UCSD-AML1 (cell line): ENCODE measurements around the gene KCNJ4.

Source experiments
- DNase-seq: peaks from one replicate; lab custom pipeline; 2025; ENCODE audit not compliant: unreplicated experiment; lab: John Stamatoyannopoulos, UW

KCNJ4 gene

DNA sequence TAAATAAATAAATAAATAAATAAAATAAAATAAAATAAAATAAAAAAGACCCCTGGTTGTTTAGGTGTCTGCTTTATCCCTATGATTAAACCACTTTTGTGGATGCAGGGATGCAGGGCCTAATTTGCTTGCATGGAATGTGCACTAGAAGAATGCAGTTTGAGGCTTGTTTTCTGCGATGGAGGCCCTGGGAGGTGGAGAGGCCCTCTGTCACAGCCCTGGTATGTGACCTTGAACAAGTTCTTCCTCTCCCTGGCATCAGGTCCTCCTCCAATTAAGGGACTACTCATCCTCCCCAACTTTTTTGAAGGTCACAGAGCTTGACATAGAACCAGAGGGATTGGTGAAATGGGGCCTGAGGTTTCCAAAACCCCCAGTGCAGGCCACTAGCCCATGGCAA lies 22.7 kb downstream of the KCNJ4 start:
- no peak for DNase-seq

DNA sequence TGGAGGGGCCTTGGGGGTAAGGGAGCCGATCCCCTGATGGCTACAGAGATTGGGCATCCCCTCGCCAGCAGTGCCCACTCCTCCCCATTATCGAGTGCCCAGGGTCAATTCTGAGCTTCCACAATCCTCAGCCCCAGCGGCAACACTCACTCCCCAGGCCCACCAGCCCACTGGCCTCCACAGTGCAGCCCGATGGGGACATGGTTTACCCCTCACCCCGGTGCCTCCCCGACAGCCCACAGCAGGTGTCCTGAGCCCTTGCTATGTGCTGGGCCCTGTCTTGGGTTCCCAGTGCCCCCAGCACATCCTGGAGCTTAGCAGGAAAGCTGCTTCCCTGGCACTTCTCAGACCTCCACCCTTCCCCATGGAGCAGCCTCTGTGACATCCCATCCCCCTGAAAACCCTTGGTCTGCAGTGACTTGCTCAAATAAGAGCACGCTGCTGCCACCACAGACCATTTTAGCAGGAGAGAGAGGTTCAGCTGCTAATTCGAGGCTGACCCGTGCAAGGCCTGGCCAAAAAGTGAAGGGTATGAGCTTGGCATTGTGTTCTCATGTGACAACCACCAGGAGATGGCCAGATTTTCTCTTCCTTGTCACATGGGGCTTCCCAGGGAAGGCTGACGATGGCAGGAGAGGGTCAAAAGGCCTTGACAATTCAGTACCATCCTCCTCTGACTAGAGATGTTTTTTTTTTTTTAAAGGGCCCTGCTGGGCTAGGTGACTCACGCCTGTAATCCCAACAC lies 23.6 kb downstream of the KCNJ4 start:
- DNase-seq, result no peak

DNA sequence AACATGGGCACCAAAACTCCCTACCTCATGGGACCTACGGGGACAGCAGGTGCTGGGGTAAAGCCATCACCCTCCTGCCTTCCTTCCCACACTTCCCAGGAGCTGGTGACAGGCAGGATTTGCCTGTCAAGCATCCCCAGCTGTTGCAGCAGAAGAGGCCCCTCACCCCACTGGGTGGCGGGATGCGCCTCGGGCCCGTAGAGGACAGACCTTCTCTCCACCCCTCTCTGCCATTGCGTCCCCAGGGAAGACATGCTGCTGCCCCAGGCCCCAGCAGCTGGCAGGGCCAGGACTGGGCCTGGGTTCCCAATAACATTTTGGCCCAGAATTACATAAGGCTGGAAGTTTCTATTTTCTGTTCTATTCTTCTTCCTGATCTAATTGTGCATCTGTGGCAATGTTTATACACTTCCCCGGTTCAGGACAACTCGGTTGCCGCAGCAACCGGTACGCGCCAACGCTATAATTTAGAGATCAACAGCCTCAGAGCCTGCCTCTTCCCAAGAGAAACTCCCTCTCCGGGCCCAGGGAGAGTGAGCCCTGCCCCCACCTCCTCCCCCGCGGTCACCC lies 25.4 kb downstream of the KCNJ4 start:
- no peak for DNase-seq

DNA sequence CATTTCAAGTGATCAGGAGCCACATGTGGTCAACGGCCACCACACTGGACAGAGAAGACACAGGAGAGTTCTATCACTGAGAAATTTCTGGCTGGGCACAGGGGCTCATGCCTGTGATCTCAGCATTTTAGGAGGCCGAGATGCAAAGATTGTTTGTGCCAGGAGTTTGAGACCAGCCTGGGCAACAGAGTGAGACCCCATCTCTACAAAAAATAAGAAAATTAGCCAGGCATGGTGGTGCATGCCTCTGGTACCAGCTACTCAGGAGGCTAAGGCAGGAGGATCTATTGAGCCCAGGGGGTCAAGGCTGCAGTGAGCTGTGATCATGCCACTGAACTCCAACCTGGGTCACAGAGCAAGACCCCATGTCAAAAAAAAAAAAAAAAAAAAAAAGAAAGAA lies 26.3 kb downstream of the KCNJ4 start:
- no peak for DNase-seq

DNA sequence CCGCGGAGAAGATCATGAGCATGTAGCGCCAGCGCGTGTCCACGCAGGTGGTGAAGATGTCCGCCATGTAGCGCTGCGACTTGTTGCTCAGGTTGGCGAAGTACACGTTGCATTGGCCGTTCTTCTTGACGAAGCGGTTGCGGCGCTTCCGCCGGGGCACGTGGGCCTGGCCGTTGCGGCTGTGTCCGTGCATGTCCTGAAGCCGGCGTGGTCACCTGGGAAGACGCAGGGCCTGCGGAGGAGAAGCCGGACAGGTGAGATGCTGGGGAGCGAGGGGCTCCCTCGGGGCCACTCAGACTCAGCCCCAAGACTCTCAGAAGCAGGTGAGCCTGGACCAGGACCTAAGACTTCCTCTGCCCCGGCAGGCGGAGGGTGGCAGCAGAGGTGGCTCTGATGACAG lies 27.1 kb downstream of the KCNJ4 start:
- DNase-seq, result no peak

DNA sequence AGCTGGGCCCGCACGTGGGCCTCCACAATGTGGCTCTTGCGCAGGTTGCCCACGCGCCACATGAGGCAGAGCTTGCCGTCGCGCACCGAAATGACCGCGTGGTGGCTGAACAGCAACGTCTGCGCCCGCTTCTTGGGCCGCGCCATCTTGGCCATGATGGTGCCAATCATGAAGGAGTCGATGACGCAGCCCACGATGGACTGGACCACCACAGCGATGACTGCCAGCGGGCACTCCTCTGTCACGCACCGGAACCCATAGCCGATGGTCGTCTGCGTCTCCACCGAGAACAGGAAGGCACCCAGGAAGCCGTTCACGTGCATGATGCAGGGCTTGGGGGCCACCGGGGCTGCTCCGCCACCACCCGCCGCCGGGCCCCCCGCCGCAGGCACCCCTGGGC lies 27.5 kb downstream of the KCNJ4 start:
- no peak for DNase-seq

DNA sequence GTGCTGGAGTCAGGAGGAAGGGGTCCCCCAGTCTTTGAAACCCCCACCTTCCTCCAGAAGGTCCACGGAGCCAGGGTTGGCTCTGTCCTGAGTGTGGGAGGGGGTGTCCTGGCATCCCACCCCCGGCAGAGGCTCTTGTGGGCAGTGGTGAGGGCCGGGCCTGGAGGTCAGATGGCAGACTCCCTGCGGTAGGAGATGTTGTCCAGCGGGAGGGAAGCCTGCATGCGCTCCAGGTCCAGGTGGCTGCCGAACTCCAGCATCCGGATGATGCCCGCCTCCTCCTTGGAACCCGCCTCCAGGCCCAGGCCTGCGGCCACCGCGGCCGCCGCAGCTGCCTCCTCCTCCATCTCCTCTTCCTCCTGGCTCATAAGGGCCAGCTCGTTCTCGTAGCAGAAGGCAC lies 28.4 kb downstream of the KCNJ4 start:
- no peak for DNase-seq

DNA sequence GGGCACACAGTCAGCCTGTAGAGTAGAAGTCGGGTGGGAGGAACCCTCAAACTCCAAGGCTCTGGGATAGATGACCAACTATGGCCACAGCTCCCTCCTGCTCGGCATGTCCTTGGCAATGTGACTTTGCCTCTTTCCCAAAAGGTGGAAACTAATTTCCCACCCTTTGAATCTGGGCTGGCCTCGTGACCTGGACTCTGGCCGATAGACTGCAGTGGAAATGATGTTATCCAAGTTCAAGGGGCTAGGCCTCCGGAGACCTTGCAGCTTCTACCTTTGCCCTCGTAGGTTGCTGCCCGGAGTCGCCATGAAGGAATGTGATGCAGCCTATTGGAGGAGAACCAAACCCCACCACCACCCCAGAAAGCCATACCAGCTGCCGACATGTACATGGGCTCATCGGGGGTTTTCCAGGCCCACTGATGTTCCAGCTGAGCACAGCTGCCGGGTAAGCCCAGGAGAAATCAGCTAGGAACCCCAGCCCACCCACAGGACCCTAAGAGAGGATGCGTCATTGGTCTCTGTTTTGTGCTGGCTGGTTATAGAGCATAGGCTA lies 30.4 kb downstream of the KCNJ4 start:
- no peak for DNase-seq

DNA sequence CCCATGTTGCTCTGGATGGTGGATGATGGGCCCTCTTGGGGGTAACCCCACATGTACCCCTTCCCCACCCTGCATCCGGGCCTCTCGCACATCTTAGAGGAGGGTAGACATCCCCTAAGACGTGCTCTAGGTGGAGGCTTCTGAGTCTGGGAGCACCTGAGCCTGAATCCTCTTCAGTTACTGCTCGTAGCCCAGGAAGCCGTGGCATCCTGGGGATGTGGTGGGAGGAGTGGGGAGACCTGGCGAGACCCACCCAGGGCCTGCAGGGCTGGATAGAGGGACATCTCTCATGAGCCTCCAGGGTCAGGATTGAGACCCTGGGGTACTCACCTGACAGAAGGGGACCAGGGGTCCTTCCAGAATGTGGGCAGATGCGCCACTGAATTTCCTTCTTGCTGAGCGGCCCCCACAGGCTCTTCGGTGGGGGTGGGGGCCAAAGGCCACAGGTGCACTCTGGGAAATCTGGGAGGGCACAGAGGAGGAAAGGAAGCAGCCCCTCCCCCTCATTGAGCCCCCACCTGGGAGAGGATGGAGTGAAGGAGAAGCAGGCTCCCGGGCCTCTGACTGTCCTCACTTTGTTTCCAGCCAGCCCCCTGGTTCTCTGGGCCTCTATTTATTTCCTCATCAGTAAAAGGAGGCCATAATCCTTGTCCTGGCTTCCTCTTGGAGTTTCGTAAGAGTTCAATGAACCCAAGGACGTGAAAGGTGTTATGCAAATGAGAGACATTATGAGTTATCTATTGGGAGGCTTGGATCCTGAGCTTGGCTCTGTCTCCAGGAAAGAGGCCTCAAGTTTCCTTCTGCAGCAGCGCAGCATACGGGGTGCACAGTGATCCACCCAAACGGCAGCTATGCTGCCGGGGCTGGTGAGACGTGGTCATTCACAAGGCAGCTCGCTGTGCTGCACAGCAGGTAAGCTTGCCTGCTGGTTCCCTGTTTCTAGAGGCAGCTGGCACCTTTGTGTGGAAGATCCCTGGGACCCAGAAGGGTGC lies 31.2 kb downstream of the KCNJ4 start:
- no peak for DNase-seq

DNA sequence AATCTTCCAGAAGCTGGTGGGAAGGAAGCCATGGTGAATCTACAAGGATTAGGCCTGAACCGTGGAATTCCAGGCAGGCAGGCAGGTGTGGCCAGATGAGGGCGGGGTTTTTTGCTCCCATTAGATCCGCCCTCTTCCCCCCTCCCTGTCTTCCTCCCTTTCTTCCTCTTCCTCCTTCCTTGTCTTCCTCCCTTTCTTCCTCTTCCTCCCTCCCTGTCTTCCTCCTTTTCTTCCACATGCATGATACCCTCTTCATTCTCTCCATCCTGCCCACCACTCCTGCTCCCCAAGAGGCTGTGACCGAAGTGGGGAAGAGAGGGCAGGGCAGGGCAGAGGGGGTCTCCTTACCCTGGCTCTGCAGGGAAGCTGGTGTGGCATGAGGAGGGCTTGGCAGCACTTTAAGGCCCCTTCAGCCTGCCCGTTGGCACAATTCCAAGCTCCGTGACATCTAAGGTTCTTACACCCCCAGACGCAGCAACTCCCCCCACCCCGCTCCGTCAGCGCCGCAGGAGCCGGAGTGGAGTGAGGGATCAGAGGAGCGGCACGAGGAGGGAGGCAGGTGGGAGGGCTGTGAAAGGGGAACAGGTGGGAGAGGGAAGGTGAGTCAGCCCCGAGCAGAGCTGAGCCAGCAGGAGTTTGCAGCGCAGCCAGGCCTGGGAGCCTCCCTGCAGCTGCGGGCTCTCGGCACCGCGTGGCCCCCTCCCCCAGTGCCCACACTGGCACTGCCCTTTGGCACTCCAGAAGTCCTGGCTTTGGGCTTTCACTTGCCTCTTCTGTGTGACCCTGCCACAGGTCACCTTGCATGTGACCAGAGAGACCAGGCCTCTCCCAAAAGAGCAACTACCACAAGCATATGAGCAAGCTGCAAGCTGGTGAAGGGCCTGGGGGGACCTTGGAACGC lies 32.1 kb downstream of the KCNJ4 start:
- no peak for DNase-seq

DNA sequence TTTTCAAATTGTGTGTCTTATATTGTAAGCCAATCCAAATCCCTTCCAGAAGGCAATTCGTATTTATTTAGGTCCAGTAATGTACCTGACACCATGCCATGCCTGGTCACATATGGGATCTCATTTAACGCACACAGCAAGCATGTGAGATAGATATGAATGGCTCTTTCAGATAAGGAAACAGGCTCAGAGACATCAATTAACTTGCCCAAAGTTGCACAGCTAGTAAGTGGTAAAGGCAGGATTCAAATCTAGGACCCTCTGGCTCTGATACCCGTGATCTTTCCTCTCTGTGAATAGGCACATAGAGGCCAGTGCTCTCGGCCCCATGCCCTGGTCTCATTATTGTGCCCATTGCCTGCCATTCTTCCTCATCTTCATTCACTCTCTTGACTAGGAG lies 34.3 kb downstream of the KCNJ4 start:
- DNase-seq, result no peak

DNA sequence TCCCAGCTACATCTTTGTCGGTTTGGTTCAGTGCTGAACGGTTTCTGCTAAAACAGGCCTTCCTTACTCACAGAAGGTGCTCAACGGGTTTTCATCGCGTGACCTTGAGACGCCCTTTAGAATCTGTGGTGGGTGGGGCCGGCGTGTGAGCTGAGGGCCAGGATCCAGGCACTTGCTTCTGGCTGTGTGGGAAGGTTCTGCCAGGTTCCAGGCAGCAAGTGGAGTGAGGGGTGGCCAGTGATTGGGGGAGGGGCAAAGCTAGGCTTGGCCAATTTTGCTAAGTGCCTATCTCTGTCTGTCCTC lies 35.2 kb downstream of the KCNJ4 start:
- DNase-seq, result no peak

DNA sequence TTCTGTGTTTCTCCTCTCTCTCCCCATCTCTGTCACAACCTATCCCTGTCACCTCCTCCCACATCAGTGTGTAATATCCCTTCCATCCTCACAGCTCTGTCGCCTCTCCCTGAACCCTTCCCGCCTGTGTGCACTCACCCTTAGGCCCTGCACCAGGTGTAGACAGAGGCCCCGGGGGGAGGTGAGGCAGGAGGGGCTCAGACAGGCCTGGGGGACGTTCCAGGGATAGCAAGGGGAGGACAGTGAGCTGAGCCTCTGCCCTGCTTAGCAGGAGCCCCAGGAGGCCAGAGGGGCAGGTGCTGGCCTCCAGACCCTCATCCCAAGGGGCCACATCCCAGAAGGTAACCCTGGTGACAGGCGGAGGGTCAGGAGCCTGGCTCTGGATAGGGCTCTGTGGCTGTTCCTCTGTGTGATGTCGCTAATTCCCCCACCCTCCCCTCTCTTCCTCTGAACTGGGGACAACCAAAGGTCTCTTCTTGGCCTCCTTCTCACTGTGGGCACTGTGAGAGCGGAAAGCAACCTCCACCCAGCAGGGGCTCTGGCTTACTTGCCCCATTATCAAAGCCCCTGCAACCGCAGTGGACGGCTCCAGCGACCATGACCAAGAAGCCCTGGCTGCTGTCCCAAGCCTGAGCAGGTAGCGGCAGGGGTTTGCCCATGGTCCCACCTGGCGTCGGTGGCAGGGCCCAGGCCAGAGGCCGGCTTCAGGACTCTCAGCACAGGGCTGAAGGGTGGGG lies 35.7 kb downstream of the KCNJ4 start:
- DNase-seq, result no peak

DNA sequence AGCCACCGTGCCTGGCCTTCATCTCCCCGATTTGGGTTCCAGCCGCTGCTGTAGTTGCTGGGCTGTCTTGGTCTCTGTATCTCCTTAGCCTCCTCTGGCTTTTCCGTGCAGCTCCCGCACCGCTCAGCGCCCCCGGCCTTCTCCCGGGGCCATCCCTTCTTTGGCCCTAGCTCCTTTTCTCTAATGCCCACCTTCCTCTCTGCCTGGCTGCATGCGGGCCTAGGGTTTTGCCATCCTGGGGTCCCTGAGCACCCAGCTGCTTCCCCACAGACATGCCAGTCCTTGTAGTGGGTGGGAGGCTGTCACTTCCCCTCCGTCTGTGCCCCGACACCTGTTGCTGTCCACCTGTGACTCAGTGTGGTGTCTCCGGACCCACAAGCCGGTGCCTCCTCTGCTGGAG lies 36.4 kb downstream of the KCNJ4 start:
- DNase-seq, result no peak

DNA sequence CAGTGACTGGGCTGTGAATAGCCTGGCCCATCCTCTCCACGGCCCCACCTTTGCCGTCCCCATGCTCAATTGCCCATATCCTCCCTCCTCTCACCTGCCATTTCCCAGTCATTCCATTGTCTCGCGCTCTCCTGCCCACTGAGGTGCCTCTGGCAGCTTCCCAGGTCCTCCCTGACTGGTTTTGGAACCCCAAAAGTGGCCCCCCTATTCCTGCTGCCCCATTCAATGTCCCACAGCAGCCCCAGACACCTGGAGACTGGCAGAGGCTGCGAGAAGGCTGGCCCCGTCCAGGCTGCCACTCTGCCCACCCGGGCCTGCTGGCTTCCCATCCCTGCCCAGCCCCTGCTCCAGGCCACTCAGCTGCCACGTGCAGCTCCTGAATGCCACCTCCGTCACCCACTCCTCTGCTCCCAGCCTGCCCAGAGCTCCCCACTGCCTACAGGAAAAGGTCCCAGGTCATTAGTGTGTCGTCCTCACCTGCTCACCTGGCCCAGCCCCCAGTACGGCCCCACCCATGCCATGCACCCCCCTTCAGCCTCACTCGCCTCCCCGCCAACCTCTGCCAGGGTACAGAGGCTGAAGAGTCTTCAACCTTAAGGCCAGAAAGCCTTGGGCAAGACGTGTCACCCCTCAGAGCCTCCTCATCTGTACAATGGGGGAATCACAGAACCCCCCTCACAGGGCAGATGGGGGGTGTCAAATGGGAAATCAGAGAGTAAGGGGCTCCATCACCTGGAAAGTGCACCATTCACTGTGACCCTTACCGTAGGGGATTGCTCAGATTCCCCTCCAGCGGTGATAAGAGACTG lies 37.5 kb downstream of the KCNJ4 start:
- no peak for DNase-seq

DNA sequence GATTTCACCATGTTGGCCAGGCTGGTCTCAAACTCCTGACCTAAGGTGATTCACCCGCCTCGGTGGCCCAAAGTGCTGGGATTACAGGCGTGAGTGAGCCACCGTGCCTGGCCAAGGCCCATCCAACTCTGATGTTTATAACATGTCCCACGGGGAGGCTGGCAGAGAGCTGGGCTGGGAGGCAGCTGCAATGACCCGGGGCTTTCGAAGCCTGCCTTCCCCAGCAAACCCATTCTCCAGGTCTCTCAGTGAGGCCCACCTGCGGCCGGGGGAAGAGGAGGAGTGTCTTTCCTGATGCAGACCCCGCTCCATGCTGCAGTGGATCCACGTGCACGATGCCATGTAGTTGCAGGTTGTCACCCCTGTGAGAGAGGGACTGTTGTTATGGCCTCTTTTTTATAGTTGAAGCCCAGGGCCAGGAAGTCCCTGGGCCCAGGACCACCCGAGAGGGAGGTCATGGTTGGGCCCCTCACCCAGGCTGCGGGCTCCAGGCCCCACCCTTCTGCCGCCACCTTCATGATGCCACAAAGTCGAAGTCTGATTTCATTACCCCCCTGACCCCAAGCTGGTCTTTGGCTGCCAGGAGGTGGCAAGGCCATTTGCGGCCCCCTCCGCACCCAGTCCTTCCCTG lies 38.3 kb downstream of the KCNJ4 start:
- no peak for DNase-seq

DNA sequence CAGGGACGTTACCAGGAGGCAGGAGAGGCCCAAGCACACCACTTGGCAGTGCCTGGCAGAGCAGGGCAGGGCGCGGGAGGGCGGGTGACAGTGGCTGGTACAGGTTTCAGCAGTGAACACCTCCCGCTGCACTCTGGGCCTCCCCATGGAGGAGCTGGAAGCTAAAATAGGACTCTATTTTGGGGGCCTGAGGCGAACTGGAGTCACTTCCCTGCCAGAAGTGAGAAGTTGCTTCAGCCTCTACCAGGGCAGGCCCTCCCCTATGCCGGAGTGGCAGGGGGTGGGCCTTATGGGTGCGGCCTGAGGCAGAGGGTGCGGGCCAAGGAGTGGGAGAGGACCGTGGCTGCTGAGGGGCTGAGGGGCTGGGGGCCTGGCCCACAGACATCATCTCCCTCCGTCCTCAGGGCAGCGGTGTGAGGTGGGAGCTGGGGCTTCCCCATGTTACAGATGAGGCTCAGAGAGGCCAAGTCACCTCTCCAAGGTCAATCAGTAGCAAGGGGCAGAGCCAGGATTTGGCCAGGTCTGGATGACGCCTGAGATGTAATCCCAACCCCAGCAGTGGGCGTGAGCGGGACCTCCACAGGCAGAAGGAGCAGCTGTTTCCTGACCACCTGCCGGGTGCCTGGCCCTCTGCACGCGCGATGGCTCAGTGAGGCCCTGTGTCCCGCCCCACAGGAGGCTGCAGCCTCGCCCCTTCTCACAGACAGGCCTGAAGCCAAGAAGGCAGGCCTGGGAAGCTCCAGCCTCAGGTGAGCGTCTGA lies 39.3 kb downstream of the KCNJ4 start:
- DNase-seq, result no peak

DNA sequence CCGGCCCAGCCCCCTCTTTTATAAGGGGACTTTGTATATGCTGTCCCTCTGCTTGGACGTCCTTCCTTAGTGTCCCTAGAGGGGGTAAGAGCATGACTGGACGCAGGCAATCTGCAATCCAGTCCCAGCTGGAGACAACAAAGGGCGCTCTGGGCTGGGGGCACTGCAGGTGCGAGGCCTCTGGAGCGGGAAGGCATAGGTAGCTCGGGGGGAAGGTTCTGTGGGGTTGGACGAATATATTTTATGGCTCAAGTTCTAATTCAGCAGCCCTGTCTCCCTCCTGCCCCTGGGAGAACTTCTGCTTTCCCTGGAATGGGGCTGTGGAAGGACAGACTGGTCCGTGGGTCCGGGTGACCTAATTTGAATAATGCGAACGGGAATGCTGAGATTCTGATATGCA lies 40.0 kb downstream of the KCNJ4 start:
- no peak for DNase-seq
